ENCODE measurements around the gene SOAT1.

The SOAT1 gene

GRCh38 chr1:179305450-179305849 lies 11.9 kb downstream of the SOAT1 start:
- H3K36me3 ChIP-seq (ENCODE audit: control insufficient read depth, insufficient read depth, low read length): peaks cover 37% of the 10 kb centered on the region
- H3K27ac ChIP-seq (ENCODE audit: low read depth, low read length, severe bottlenecking): no peak overlapping the region
- no CpG with 5 or more reads among the region's 1 CpG for WGBS, 2 experiments (ENCODE audit: insufficient coverage in 2 of 2)
- H3K9me3 ChIP-seq (ENCODE audit: control insufficient read depth, low read length): no peaks in the 10 kb centered on the region
- peaks cover 7% of the 10 kb centered on the region for H3K4me1 ChIP-seq (ENCODE audit: control insufficient read depth, insufficient read depth, low read length, poor library complexity, severe bottlenecking)
- H3K4me3 ChIP-seq (ENCODE audit: extremely low read depth, insufficient read depth, low read length, poor library complexity, severe bottlenecking): no peak overlapping the region

GRCh38 chr1:179310291-179310690 lies 16.7 kb downstream of the SOAT1 start:
- Histone ChIP-seq H3K4me3 (ENCODE audit: extremely low read depth, insufficient read depth, low read length, poor library complexity, severe bottlenecking) (no peak overlapping the region), H3K4me1 (ENCODE audit: control insufficient read depth, insufficient read depth, low read length, poor library complexity, severe bottlenecking) (peaks cover 5% of the 10 kb centered on the region), H3K27ac (ENCODE audit: low read depth, low read length, severe bottlenecking) (no peak overlapping the region), H3K36me3 (ENCODE audit: control insufficient read depth, insufficient read depth, low read length) (peaks cover 29% of the 10 kb centered on the region), H3K9me3 (ENCODE audit: control insufficient read depth, low read length) (no peaks in the 10 kb centered on the region)
- WGBS, 2 experiments (ENCODE audit: insufficient coverage in 2 of 2): 100% methylated on average over 1 to 2 of the region's 3 CpGs

- no peak overlapping the region for H3K4me3 ChIP-seq (ENCODE audit: extremely low read depth, insufficient read depth, low read length, poor library complexity, severe bottlenecking)
- peaks cover 1% of the 10 kb centered on the region for H3K4me1 ChIP-seq (ENCODE audit: control insufficient read depth, insufficient read depth, low read length, poor library complexity, severe bottlenecking)
- 100% methylated on average over 1 of the region's 3 CpGs for WGBS, 2 experiments (ENCODE audit: insufficient coverage in 2 of 2)
- H3K36me3 ChIP-seq (ENCODE audit: control insufficient read depth, insufficient read depth, low read length): peaks cover 27% of the 10 kb centered on the region
- no peak overlapping the region for H3K27ac ChIP-seq (ENCODE audit: low read depth, low read length, severe bottlenecking)
- no peaks in the 10 kb centered on the region for H3K9me3 ChIP-seq (ENCODE audit: control insufficient read depth, low read length)
Measured at GRCh38 chr1:179310721-179311120, 17.1 kb downstream of the SOAT1 start.

- Histone ChIP-seq H3K4me1 (ENCODE audit: control insufficient read depth, insufficient read depth, low read length, poor library complexity, severe bottlenecking) (no peaks in the 10 kb centered on the region), H3K36me3 (ENCODE audit: control insufficient read depth, insufficient read depth, low read length) (peaks cover 27% of the 10 kb centered on the region), H3K4me3 (ENCODE audit: extremely low read depth, insufficient read depth, low read length, poor library complexity, severe bottlenecking) (no peak overlapping the region), H3K9me3 (ENCODE audit: control insufficient read depth, low read length) (no peaks in the 10 kb centered on the region), H3K27ac (ENCODE audit: low read depth, low read length, severe bottlenecking) (no peak overlapping the region)
- 90 to 95% methylated on average over 2 to 3 of the region's 5 CpGs for WGBS, 2 experiments (ENCODE audit: insufficient coverage in 2 of 2)
Measured at GRCh38 chr1:179311149-179311700, 17.6 kb downstream of the SOAT1 start.

- H3K36me3 ChIP-seq (ENCODE audit: control insufficient read depth, insufficient read depth, low read length): peaks cover 21% of the 10 kb centered on the region
- no peaks in the 10 kb centered on the region for H3K9me3 ChIP-seq (ENCODE audit: control insufficient read depth, low read length)
- no peak overlapping the region for H3K4me3 ChIP-seq (ENCODE audit: extremely low read depth, insufficient read depth, low read length, poor library complexity, severe bottlenecking)
- no peaks in the 10 kb centered on the region for H3K4me1 ChIP-seq (ENCODE audit: control insufficient read depth, insufficient read depth, low read length, poor library complexity, severe bottlenecking)
- 89 to 94% methylated on average over 4 to 5 of the region's 6 CpGs for WGBS, 2 experiments (ENCODE audit: insufficient coverage in 2 of 2)
- no peak overlapping the region for H3K27ac ChIP-seq (ENCODE audit: low read depth, low read length, severe bottlenecking)
Measured at GRCh38 chr1:179313004-179313403, 19.4 kb downstream of the SOAT1 start.

- Histone ChIP-seq H3K4me3 (ENCODE audit: extremely low read depth, insufficient read depth, low read length, poor library complexity, severe bottlenecking) (no peak overlapping the region), H3K4me1 (ENCODE audit: control insufficient read depth, insufficient read depth, low read length, poor library complexity, severe bottlenecking) (no peaks in the 10 kb centered on the region), H3K36me3 (ENCODE audit: control insufficient read depth, insufficient read depth, low read length) (peaks cover 21% of the 10 kb centered on the region), H3K9me3 (ENCODE audit: control insufficient read depth, low read length) (no peaks in the 10 kb centered on the region), H3K27ac (ENCODE audit: low read depth, low read length, severe bottlenecking) (no peak overlapping the region)
- 100% methylated on average over 1 to 3 of the region's 3 CpGs for WGBS, 2 experiments (ENCODE audit: insufficient coverage in 2 of 2)
Measured at GRCh38 chr1:179314928-179315327, 21.3 kb downstream of the SOAT1 start.

- Histone ChIP-seq H3K9me3 (ENCODE audit: control insufficient read depth, low read length) (no peaks in the 10 kb centered on the region), H3K4me1 (ENCODE audit: control insufficient read depth, insufficient read depth, low read length, poor library complexity, severe bottlenecking) (no peaks in the 10 kb centered on the region), H3K4me3 (ENCODE audit: extremely low read depth, insufficient read depth, low read length, poor library complexity, severe bottlenecking) (no peak overlapping the region), H3K36me3 (ENCODE audit: control insufficient read depth, insufficient read depth, low read length) (peaks cover 23% of the 10 kb centered on the region), H3K27ac (ENCODE audit: low read depth, low read length, severe bottlenecking) (no peak overlapping the region)
- 86% methylated on average over 2 of the region's 5 CpGs; no CpG with 5 or more reads in 1 of the 2 experiments for WGBS, 2 experiments (ENCODE audit: insufficient coverage in 2 of 2)
Measured at GRCh38 chr1:179318491-179318890, 24.9 kb downstream of the SOAT1 start.

GRCh38 chr1:179321533-179322216 lies 28.1 kb downstream of the SOAT1 start:
- WGBS, 2 experiments (ENCODE audit: insufficient coverage in 2 of 2): 86 to 96% methylated on average over 3 to 4 of the region's 5 CpGs

GRCh38 chr1:179322557-179322956 lies 29.0 kb downstream of the SOAT1 start:
- Histone ChIP-seq H3K9me3 (ENCODE audit: control insufficient read depth, low read length) (no peaks in the 10 kb centered on the region), H3K4me3 (ENCODE audit: extremely low read depth, insufficient read depth, low read length, poor library complexity, severe bottlenecking) (no peak overlapping the region), H3K27ac (ENCODE audit: low read depth, low read length, severe bottlenecking) (no peak overlapping the region), H3K4me1 (ENCODE audit: control insufficient read depth, insufficient read depth, low read length, poor library complexity, severe bottlenecking) (no peaks in the 10 kb centered on the region), H3K36me3 (ENCODE audit: control insufficient read depth, insufficient read depth, low read length) (peaks cover 32% of the 10 kb centered on the region)
- 100% methylated on average over 1 of the region's 3 CpGs; no CpG with 5 or more reads in 1 of the 2 experiments for WGBS, 2 experiments (ENCODE audit: insufficient coverage in 2 of 2)

More at GRCh38 chr1:179321533-179322216, 28.1 kb downstream of the SOAT1 start:
- Histone ChIP-seq H3K36me3 (ENCODE audit: control insufficient read depth, insufficient read depth, low read length) (peaks cover 24% of the 10 kb centered on the region), H3K27ac (ENCODE audit: low read depth, low read length, severe bottlenecking) (no peak overlapping the region), H3K4me3 (ENCODE audit: extremely low read depth, insufficient read depth, low read length, poor library complexity, severe bottlenecking) (no peak overlapping the region), H3K9me3 (ENCODE audit: control insufficient read depth, low read length) (no peaks in the 10 kb centered on the region), H3K4me1 (ENCODE audit: control insufficient read depth, insufficient read depth, low read length, poor library complexity, severe bottlenecking) (no peaks in the 10 kb centered on the region)

GRCh38 chr1:179323436-179323835 lies 29.8 kb downstream of the SOAT1 start:
- H3K27ac ChIP-seq (ENCODE audit: low read depth, low read length, severe bottlenecking): no peak overlapping the region
- H3K9me3 ChIP-seq (ENCODE audit: control insufficient read depth, low read length): no peaks in the 10 kb centered on the region
- WGBS, 2 experiments (ENCODE audit: insufficient coverage in 2 of 2): 100% methylated on average over 1 of the region's 4 CpGs; no CpG with 5 or more reads in 1 of the 2 experiments

GRCh38 chr1:179325836-179326235 lies 32.2 kb downstream of the SOAT1 start:
- no peak overlapping the region for H3K4me3 ChIP-seq (ENCODE audit: extremely low read depth, insufficient read depth, low read length, poor library complexity, severe bottlenecking)
- 81 to 95% methylated on average over 2 of the region's 2 CpGs for WGBS, 2 experiments (ENCODE audit: insufficient coverage in 2 of 2)
- H3K4me1 ChIP-seq (ENCODE audit: control insufficient read depth, insufficient read depth, low read length, poor library complexity, severe bottlenecking): no peaks in the 10 kb centered on the region
- H3K36me3 ChIP-seq (ENCODE audit: control insufficient read depth, insufficient read depth, low read length): peaks cover 52% of the 10 kb centered on the region
- H3K27ac ChIP-seq (ENCODE audit: low read depth, low read length, severe bottlenecking): no peak overlapping the region
- H3K9me3 ChIP-seq (ENCODE audit: control insufficient read depth, low read length): peaks cover 7% of the 10 kb centered on the region

More at GRCh38 chr1:179323436-179323835, 29.8 kb downstream of the SOAT1 start:
- no peak overlapping the region for H3K4me3 ChIP-seq (ENCODE audit: extremely low read depth, insufficient read depth, low read length, poor library complexity, severe bottlenecking)
- no peaks in the 10 kb centered on the region for H3K4me1 ChIP-seq (ENCODE audit: control insufficient read depth, insufficient read depth, low read length, poor library complexity, severe bottlenecking)
- H3K36me3 ChIP-seq (ENCODE audit: control insufficient read depth, insufficient read depth, low read length): peaks cover 40% of the 10 kb centered on the region

Data from mesodermal cell (in vitro differentiated cells).